ENCODE data around the gene VPS41. TPM values are rescaled to one million over a fixed set of nuclear protein-coding genes. Genes with fewer than 3 reads are reported as not detected.

The VPS41 gene
- total RNA-seq, 1 donor from 2014 or later, result 60.4 TPM

GRCh38 chr7:38907066-38907465, 1.9 kb downstream of the VPS41 start:
- intact Hi-C loops (cut with micrococcal nuclease), result loop anchor here (5.0 to 10.0 kb wide), 3 partner anchors 542 to 732 kb away; partner anchors contain the start of genes RALA and STARD3NL

- intact Hi-C loops (cut with micrococcal nuclease), result loop anchor here (5.0 to 10.0 kb wide), 3 partner anchors 540 to 730 kb away; partner anchors contain the start of genes RALA and STARD3NL
These were observed 3.8 kb downstream of the VPS41 start for GRCh38 chr7:38905056-38905759.

GRCh38 chr7:38903057-38903456, 5.9 kb downstream of the VPS41 start:
- intact Hi-C loops (cut with micrococcal nuclease), result loop anchor here (10.0 kb wide), 2 partner anchors 538 to 728 kb away; partner anchors contain the start of gene STARD3NL

GRCh38 chr7:38902449-38902848, 6.5 kb downstream of the VPS41 start:
- intact Hi-C loops (cut with micrococcal nuclease), result loop anchor here (10.0 kb wide), 2 partner anchors 538 to 728 kb away; partner anchors contain the start of gene STARD3NL

- intact Hi-C loops (cut with micrococcal nuclease), result no loop called here
These were observed 15.9 kb downstream of the VPS41 start for GRCh38 chr7:38893061-38893460.

GRCh38 chr7:38890597-38890996, 18.4 kb downstream of the VPS41 start:
- intact Hi-C loops (cut with micrococcal nuclease), result no loop called here

- intact Hi-C loops (cut with micrococcal nuclease), result no loop called here
These were observed 19.0 kb downstream of the VPS41 start for GRCh38 chr7:38889872-38890432.

GRCh38 chr7:38889079-38889478, 19.9 kb downstream of the VPS41 start:
- intact Hi-C loops (cut with micrococcal nuclease), result no loop called here

GRCh38 chr7:38886265-38886664, 22.7 kb downstream of the VPS41 start:
- intact Hi-C loops (cut with micrococcal nuclease), result no loop called here

GRCh38 chr7:38883706-38884105, 25.3 kb downstream of the VPS41 start:
- intact Hi-C loops (cut with micrococcal nuclease), result no loop called here

- intact Hi-C loops (cut with micrococcal nuclease), result no loop called here
These were observed 26.9 kb downstream of the VPS41 start for GRCh38 chr7:38881947-38882684.

GRCh38 chr7:38881015-38881414, 28.0 kb downstream of the VPS41 start:
- intact Hi-C loops (cut with micrococcal nuclease), result no loop called here

GRCh38 chr7:38880454-38880853, 28.5 kb downstream of the VPS41 start:
- intact Hi-C loops (cut with micrococcal nuclease), result no loop called here

GRCh38 chr7:38880035-38880434, 29.0 kb downstream of the VPS41 start:
- intact Hi-C loops (cut with micrococcal nuclease), result no loop called here

GRCh38 chr7:38878694-38879457, 30.1 kb downstream of the VPS41 start:
- intact Hi-C loops (cut with micrococcal nuclease), result no loop called here

GRCh38 chr7:38873433-38873832, 35.6 kb downstream of the VPS41 start:
- intact Hi-C loops (cut with micrococcal nuclease), result no loop called here

GRCh38 chr7:38872202-38872601, 36.8 kb downstream of the VPS41 start:
- intact Hi-C loops (cut with micrococcal nuclease), result no loop called here

GRCh38 chr7:38870147-38870546, 38.8 kb downstream of the VPS41 start:
- intact Hi-C loops (cut with micrococcal nuclease), result no loop called here

GRCh38 chr7:38863601-38864291, 45.2 kb downstream of the VPS41 start:
- intact Hi-C loops (cut with micrococcal nuclease), result no loop called here

GRCh38 chr7:38862666-38863065, 46.3 kb downstream of the VPS41 start:
- intact Hi-C loops (cut with micrococcal nuclease), result no loop called here

Measured in T-helper 2 cell treated with Interferon-gamma antibody and Interleukin-4, amounts not matched to agents 100 ng/mL and 5 ng/mL, for 36 hours (primary cell).